GM23248 (cell line): Measurements from ENCODE around the gene GPT2. TPM values are rescaled to one million over a fixed set of nuclear protein-coding genes. Genes with fewer than 3 reads are reported as not detected.
"Not testable (repeated sequence)": the region's sequence is repeated elsewhere in the genome, so short reads cannot be mapped to it uniquely, and the experiment has no call there.

Experiments
- DNase-seq: peaks from one replicate; pipeline ENCODE4 v3.0.0-alpha.2; 2015
- H2AFZ ChIP-seq: fragments of 200-600 bp; sonication (generic); 2 replicates; pipeline ENCODE4 v1.6.1; 2016; ENCODE audit warnings: antibody characterized with exemption
- H3F3A ChIP-seq: fragments of 200-600 bp; sonication (generic); 2 replicates; pipeline ENCODE4 v1.6.1; 2016; ENCODE audit warnings: mild to moderate bottlenecking, antibody characterized with exemption, mixed run types; ENCODE audit not compliant: insufficient read depth
- H3K27ac ChIP-seq: fragments of 200-600 bp; sonication (generic); 2 replicates; pipeline ENCODE4 v1.5.1; 2016; ENCODE audit warnings: mild to moderate bottlenecking
- H3K27me3 ChIP-seq: fragments of 200-600 bp; sonication (generic); replicated peaks from 2 replicates; pipeline ENCODE4 v1.6.1; 2016; ENCODE audit warnings: mild to moderate bottlenecking; ENCODE audit not compliant: insufficient read depth
- H3K36me3 ChIP-seq: fragments of 200-600 bp; sonication (generic); 2 replicates; pipeline ENCODE4 v1.6.1; 2016; ENCODE audit warnings: low read depth, mild to moderate bottlenecking
- H3K4me1 ChIP-seq: fragments of 200-600 bp; sonication (generic); 2 replicates; pipeline ENCODE4 v1.6.1; 2016; ENCODE audit warnings: mild to moderate bottlenecking; ENCODE audit not compliant: insufficient read depth
- H3K4me2 ChIP-seq: fragments of 200-600 bp; sonication (generic); one replicate; pipeline ENCODE4 v1.6.1; 2016; ENCODE audit warnings: mild to moderate bottlenecking; ENCODE audit not compliant: unreplicated experiment
- H3K4me3 ChIP-seq: fragments of 200-600 bp; sonication (generic); 2 replicates; pipeline ENCODE4 v1.5.1; 2016; ENCODE audit warnings: mild to moderate bottlenecking
- H3K79me2 ChIP-seq: fragments of 200-600 bp; sonication (generic); 2 replicates; pipeline ENCODE4 v1.6.1; 2016; ENCODE audit warnings: mild to moderate bottlenecking; ENCODE audit not compliant: insufficient read depth
- H3K9ac ChIP-seq: fragments of 200-600 bp; sonication (generic); 2 replicates; pipeline ENCODE4 v1.6.1; 2016; ENCODE audit warnings: mild to moderate bottlenecking
- H3K9me2 ChIP-seq: fragments of 200-600 bp; sonication (generic); 2 replicates; pipeline ENCODE4 v1.6.1; 2016; ENCODE audit warnings: mixed run types, mild to moderate bottlenecking, moderate library complexity; ENCODE audit not compliant: insufficient read depth
- H3K9me3 ChIP-seq: fragments of 200-600 bp; sonication (generic); one replicate; pipeline ENCODE4 v1.6.1; 2017; ENCODE audit warnings: low read depth
- H4K20me1 ChIP-seq: fragments of 200-600 bp; sonication (generic); 2 replicates; pipeline ENCODE4 v1.6.0; 2016; ENCODE audit not compliant: insufficient read depth
- EZH2 ChIP-seq: fragments of 200-600 bp; sonication (generic); IDR thresholded peaks from 2 replicates; pipeline ENCODE4 v1.6.1; 2018; ENCODE audit warnings: antibody characterized with exemption, mild to moderate bottlenecking; ENCODE audit not compliant: insufficient read depth, poor library complexity, severe bottlenecking
- EZH2phosphoT487 ChIP-seq: fragments of 200-600 bp; sonication (generic); IDR thresholded peaks from 2 replicates; pipeline ENCODE4 v1.6.1; 2018; ENCODE audit warnings: antibody characterized with exemption, moderate library complexity, mild to moderate bottlenecking, low read depth; ENCODE audit not compliant: insufficient read depth
- WGBS, 2 experiments: methylation state at CpG; one replicate each; pipeline ENCODE4 v1.1.6; 2015 to 2017; ENCODE audit warnings: low lambda C conversion rate in 2 of 2, low coverage in 1 of 2; ENCODE audit errors: missing lambda C conversion rate in 2 of 2; 5-methylcytosine and 5-hydroxymethylcytosine counted together
- in situ Hi-C: fragments of 300-500 bp; cut with MboI; formaldehyde crosslinking; loops from 2 replicates; pipeline ENCODE4 v1.15.0; 2020
- polyA plus RNA-seq: library from polyadenylated mRNA; unstranded; fragments of >200 nt; fragmentation: Nextera tagmentation; extraction: Ambion mirVana; gene quantifications from 2 replicates; pipeline ENCODE4 v1.2.1, GENCODE V29; 2016
- total RNA-seq: library from RNA; depleted of rRNA; stranded (reverse); fragments of >200 nt; shearing (Covaris generic); gene quantifications from 2 replicates; pipeline ENCODE4 v1.2.3, GENCODE V29; 2014

The GPT2 gene
- total and polyA plus RNA-seq, 2 experiments from 2014 or later = 26.9 to 33.7 TPM

DNA sequence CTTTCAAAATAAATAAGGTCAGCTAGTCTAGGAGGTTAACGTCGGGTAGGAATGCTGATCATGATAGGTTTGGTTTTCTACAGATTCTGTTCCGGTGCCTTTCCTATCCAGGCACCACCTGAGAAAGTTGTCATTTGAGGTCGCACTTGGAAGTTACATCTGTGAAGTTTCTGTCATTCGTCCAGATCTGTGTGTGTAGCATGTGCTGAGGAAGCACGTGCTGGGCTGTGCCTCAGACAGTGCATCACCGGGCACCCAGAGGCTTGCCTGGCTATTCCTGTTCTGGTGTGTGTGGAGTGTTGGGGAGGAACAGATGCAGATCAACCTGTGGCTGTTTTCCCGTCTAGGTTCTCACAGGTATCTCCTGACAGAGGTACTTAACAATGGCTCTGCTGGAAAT is 46.7 kb downstream of the GPT2 start:
- H3K4me2 ChIP-seq = no peak overlapping the region
- in situ Hi-C loops = no loop called here
- H3K27ac ChIP-seq = no peak overlapping the region
- H4K20me1 ChIP-seq = no peaks in the 10 kb centered on the region
- H3K9me3 ChIP-seq = no peaks in the 10 kb centered on the region
- no peak overlapping the region for H3K4me3 ChIP-seq
- H3K36me3 ChIP-seq = peaks cover 4% of the 10 kb centered on the region; the same call in 1 of the 2 replicates
- DNase-seq = no peak
- no peak overlapping the region for H2AFZ ChIP-seq
- H3K4me1 ChIP-seq = no peaks in the 10 kb centered on the region
- no peak overlapping the region for H3K9ac ChIP-seq
- WGBS, 2 experiments = 77 to 78% methylated on average over 8 of the region's 8 CpGs
- H3K9me2 ChIP-seq = no peaks in the 10 kb centered on the region
- no peak for TF ChIP-seq EZH2
- TF ChIP-seq EZH2phosphoT487 = no peak
- no peaks in the 10 kb centered on the region for H3F3A ChIP-seq
- H3K79me2 ChIP-seq = no peaks in the 10 kb centered on the region
- H3K27me3 ChIP-seq = no peaks in the 10 kb centered on the region

DNA sequence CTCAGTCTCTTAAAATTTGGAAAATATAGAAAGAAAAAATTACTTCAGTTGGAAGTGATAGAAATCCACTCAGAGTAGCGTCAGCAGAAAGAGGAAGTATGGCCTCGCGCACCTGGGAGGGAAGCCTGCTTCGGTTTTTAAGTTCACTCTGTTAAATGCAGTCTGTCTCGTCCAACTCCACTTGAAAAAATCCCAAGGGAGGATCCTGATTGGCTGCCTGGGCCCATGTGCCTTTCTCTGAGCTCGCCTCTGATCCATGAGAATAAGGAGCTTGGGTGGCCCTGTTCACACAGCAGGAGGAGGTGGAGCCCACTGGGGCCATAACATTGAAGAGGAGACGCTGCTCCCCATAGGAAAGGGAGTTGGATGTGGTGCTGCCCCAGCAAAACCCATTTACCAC is 48.6 kb downstream of the GPT2 start:
- H3K27me3 ChIP-seq = no peaks in the 10 kb centered on the region
- 57 to 63% methylated on average over 7 of the region's 7 CpGs for WGBS, 2 experiments
- no peak for DNase-seq
- no peaks in the 10 kb centered on the region for H3K79me2 ChIP-seq
- no peak overlapping the region for H3K4me2 ChIP-seq
- no peak overlapping the region for H3K9ac ChIP-seq
- TF ChIP-seq EZH2 (no peak), EZH2phosphoT487 (no peak)
- H3K4me3 ChIP-seq = no peak overlapping the region
- H3K36me3 ChIP-seq = peaks cover 4% of the 10 kb centered on the region; the same call in 1 of the 2 replicates
- no peaks in the 10 kb centered on the region for H3K9me3 ChIP-seq
- H3K27ac ChIP-seq = no peak overlapping the region
- no peaks in the 10 kb centered on the region for H3K9me2 ChIP-seq
- H4K20me1 ChIP-seq = no peaks in the 10 kb centered on the region
- in situ Hi-C loops = no loop called here
- H2AFZ ChIP-seq = no peak overlapping the region
- H3F3A ChIP-seq = no peaks in the 10 kb centered on the region
- no peaks in the 10 kb centered on the region for H3K4me1 ChIP-seq

DNA sequence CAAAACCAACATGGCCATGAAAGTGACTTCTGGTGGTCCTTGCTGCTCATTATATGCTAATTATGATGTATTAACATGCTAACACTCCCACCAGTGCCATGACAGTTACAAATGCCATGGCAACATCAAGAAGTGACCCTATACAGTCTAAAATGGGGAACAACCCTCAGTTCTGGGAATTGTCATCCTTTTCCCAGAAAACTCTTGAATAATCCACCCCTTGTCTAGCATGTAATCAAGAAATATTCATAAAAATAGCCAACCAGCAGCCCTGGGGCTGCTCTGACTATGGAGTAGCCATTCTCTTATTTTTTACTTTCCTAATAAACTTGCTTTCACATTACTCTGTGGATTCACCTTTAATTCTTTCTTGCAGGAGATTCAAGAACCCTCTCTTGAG is 53.4 kb downstream of the GPT2 start:
- Histone ChIP-seq H3K9me3 (no peaks in the 10 kb centered on the region), H3K79me2 (no peaks in the 10 kb centered on the region), H3K9ac (no peak overlapping the region), H3F3A (no peaks in the 10 kb centered on the region), H3K27me3 (no peaks in the 10 kb centered on the region), H3K4me3 (no peak overlapping the region), H3K4me2 (no peak overlapping the region), H3K9me2 (no peaks in the 10 kb centered on the region), H2AFZ (no peak overlapping the region), H3K27ac (no peak overlapping the region), H3K4me1 (no peaks in the 10 kb centered on the region), H4K20me1 (no peaks in the 10 kb centered on the region), H3K36me3 (no peaks in the 10 kb centered on the region)
- no peak for DNase-seq
- no peak for TF ChIP-seq EZH2phosphoT487
- no peak for TF ChIP-seq EZH2
- in situ Hi-C loops = no loop called here

DNA sequence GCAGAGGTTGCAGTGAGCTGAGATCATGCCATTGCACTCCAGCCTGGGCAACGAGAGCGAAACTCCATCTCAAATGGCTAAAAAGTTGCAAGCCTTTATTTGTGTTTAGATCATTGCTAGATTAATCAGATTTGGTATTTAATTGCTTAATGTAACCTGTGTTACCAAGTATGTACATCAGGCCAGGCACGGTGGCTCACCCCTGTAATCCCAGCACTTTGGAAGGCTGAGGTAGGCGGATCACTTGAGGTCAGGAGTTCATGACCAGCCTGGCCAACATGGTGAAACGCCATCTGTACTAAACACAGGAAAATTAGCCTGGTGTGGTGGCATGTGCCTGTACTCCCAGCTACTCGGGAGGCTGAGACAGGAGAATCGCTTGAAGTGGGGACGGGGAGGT is 60.6 kb downstream of the GPT2 start:
- H3K4me2 ChIP-seq, H3F3A ChIP-seq, H3K9ac ChIP-seq, H3K36me3 ChIP-seq, H3K79me2 ChIP-seq, H3K4me1 ChIP-seq, H3K27me3 ChIP-seq, DNase-seq, H3K4me3 ChIP-seq, H4K20me1 ChIP-seq, in situ Hi-C loops, H2AFZ ChIP-seq, H3K9me3 ChIP-seq, H3K27ac ChIP-seq, H3K9me2 ChIP-seq: not testable (repeated sequence)
- WGBS, 2 experiments = 86% methylated on average over 8 of the region's 8 CpGs

DNA sequence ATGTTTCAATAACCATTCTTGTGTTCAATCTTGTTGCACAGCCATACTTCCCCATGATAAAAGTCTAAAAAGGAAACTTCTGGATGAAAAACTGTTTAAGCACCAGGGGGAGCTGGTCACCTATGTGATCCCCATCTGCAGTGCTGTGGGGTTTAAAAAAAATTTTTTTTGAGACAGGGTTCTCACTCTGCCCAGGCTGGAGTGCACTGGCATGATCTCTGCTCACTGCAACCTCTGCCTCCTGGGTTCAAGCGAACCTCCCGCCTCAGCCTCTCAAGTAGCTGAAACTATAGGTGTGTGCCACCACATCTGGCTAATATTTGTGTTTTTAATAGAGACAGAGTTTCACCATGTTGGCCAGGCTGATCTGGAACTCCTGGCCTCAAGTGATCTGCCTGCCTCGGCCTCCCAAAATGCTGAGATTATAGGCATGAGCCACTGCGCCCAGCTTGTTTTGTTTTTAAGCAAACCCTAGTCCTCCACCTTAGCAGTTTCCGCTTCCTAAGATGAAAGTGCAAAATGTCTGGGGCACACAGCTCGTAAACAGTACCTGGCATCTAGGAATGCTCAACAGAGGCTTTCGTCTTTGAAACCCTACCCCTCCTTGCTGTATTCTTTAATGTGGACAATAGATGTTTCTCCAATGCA is 63.9 kb downstream of the GPT2 start:
- H3K4me3 ChIP-seq = no peak overlapping the region
- no peaks in the 10 kb centered on the region for H3K79me2 ChIP-seq
- no peaks in the 10 kb centered on the region for H3K27me3 ChIP-seq
- H3K4me2 ChIP-seq = no peak overlapping the region
- WGBS, 2 experiments = 82 to 83% methylated on average over 7 of the region's 7 CpGs
- no peaks in the 10 kb centered on the region for H3F3A ChIP-seq
- in situ Hi-C loops = no loop called here
- H3K27ac ChIP-seq = no peak overlapping the region
- H3K9ac ChIP-seq = no peak overlapping the region
- H3K9me3 ChIP-seq = no peaks in the 10 kb centered on the region
- H4K20me1 ChIP-seq = no peaks in the 10 kb centered on the region
- H3K36me3 ChIP-seq = no peaks in the 10 kb centered on the region
- no peak for TF ChIP-seq EZH2
- TF ChIP-seq EZH2phosphoT487 = no peak
- no peaks in the 10 kb centered on the region for H3K4me1 ChIP-seq
- H2AFZ ChIP-seq = no peak overlapping the region
- peak; percentile 69 for DNase-seq
- no peaks in the 10 kb centered on the region for H3K9me2 ChIP-seq
